GM19324 (cell line): ENCODE results near the gene MRPL53.
"Not testable (repeated sequence)": the region's sequence is repeated elsewhere in the genome, so short reads cannot be mapped to it uniquely, and the experiment has no call there.

Source experiments
- ATAC-seq: cut with Tn5 transposase; IDR thresholded peaks from one replicate; pipeline ENCODE4 v1.9.1; 2021; ENCODE audit warnings: mild to moderate bottlenecking, moderate library complexity; ENCODE audit not compliant: unreplicated experiment, low FRiP score

Gene MRPL53

DNA sequence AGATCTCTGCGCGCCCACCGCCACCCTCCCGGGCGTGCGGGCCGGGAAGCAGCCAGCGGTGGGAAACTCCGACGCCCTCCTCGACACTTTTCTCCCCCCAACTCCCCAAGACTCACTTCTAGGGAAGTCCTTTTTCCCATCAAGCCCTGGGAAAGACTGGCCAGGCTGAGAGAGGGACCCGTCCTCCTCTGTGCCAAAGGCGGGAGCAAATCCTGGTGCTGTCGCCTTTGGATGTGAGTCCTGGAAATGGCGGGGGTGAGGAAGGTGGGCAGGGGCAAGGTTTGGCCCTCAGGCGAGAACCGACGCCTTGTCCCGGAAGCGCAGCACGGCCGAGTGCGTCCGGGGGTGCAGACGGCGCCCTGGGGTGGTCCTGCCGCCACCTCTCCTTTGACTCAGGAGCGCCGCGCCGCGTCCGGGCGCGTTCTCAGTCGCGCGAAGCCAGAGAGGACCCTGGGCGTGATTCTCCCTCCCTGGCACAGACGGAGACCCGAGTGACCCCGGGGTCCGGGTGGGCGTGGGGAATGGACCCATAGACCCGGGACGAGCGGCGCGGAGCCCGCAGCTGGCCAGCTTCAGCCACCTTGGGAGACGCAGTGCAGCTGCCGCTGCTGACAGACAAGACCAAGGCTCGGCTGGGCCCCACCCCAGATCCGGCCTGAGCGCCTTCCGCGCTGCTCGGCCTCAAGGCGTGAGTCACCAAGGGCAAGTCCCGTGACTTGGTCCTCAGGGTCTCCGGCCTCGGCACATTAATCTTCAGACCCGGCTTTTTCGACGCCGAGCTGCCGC is 30.4 kb upstream of the MRPL53 start:
- ATAC-seq = no peak

DNA sequence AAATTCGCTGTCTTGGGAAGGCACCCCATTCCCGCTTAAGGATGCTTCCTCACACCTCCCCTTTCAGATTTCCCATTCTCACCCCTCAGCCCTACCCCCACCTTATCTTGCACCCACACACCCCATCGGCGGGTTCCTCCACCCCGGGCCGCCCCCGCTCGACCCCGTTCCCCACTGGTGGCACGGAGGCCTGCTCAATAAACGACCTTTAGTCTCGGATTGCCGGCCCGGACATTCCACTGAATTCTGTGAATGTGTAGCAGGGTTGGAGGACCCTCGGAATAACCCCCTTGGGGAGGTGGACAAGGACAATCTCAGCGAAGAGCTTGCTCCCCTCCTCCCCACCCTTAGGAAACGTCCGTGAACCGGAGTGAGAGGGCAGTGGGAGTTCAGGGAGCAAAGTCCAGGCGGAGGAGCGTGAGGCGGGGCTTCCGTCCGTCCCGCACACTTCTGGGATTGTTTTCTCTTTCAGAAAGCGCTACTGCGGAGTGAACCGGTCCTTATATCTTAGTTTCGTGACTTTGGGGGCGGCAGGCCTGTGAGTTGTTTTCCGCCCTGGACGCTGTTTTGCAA is 29.8 kb upstream of the MRPL53 start:
- ATAC-seq = no peak

DNA sequence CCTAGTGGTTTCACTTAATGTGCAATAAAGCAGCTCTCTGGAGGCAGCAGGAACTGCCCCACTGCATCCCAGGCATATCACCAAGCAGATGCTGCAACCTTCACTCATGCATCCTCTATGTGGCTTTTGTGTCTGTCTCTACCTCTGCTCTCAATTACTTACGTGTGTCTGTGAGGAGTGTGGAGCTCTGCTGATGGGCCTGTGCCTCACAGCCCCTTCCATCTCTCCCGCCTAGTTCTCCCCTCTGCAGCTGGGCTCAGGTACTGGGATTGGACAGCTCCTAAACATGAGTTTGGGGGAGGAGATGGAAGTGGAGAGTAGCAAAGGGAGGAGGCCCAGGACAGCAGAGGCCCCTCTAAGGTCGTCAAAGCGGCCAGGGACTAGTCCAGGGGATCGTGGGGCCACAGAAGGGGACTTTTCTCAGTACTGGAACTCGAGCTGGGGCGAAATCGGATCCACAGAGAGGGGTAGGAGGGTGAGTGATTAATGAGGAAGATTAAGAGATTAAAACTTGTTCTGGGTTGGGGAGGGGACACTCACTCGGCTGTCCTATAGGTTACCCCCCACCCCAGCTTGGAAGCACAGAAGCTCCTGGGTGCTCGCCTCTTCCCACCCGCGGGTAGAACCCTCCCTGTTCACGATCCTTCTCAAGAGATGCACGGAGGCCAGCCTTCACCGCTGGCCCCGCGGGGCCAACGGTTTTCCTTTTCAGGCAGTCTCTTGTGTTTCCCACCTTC is 29.0 kb upstream of the MRPL53 start:
- ATAC-seq = no peak

DNA sequence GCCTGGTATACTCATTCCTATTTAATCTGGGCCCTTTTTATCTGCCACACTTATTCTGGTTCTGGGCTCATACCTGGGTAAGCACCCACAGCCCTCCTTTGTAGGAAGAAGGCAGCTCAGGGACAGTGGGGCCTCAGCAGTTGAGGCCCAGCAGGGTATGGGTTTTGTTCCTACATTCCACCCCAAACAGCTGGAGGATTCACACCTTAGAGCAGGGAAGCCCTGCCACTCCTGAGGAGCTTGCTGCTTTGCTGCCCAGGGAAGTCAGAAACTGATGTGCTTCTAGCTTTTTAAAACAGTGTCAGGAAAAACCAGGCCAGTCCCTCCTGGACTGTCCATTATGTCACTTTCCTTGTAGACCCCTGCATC is 28.1 kb upstream of the MRPL53 start:
- ATAC-seq = no peak

DNA sequence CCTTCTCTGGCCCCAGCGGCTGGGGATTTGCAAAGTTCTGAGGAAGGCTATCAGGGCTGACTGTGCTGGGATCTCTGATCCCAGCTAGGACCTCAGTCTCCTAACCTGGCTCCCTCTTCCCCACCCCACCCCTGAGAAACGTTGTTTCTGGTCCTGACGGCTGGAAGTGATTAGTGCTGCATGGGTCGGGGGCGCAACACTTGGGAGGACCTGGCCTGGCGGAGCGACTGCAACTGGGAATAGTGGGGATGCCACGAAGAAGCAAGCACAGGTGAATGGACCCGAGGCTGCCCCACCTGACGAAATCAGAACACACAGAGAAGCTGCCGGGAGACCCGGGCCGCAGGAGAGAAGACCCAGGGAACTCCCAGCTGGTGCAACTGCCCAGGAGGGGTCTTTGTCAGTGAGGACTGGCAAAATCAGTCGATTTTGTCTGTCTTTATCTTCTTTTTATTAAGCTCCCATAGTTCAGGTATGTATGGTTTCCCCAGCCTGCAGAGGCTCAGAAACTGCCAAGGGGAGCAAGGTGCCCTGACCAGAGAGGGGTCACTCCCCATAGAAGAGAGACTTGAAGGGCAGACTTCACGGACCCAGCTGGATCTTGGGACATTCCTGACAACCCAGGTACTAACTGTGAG is 27.6 kb upstream of the MRPL53 start:
- no peak for ATAC-seq

DNA sequence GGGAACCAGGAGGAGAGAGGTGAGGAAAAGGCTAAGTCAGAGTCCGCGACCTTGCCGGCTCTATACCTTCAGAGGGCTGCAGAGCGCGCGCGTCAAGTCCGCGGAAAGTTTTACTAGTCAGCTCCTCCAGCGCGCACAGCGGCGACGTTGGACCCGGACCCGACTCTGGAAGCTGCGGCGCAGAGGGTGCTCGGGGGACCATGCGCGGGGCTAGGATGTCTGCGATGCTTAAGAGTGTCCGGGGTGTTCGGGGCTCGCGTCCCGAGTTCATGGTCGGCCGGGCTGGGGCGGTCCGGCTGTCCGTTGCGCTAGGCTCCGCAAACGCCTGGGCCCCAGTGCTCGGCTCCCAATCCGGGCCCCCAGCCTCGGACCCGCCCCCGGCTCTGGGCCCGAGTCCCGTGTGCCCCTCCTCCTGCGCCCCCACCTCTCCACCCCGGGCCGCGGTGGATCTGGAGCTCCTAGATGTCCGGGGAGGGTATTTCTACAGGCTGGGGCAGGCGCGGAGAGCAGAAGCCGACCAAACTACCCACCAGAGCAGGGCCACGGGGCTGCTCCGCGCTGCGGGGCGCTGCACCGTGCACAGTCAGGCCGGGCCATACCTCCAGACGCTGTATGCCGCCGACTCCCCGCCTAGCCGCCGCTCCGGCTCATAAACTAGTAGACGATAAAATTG is 26.9 kb upstream of the MRPL53 start, which contains the start of gene LBX2:
Gene LBX2 (minus strand): TSS at position 337 of the 673 bp plus-strand sequence. CDS start 66 bp downstream, at position 271.
- no peak for ATAC-seq

DNA sequence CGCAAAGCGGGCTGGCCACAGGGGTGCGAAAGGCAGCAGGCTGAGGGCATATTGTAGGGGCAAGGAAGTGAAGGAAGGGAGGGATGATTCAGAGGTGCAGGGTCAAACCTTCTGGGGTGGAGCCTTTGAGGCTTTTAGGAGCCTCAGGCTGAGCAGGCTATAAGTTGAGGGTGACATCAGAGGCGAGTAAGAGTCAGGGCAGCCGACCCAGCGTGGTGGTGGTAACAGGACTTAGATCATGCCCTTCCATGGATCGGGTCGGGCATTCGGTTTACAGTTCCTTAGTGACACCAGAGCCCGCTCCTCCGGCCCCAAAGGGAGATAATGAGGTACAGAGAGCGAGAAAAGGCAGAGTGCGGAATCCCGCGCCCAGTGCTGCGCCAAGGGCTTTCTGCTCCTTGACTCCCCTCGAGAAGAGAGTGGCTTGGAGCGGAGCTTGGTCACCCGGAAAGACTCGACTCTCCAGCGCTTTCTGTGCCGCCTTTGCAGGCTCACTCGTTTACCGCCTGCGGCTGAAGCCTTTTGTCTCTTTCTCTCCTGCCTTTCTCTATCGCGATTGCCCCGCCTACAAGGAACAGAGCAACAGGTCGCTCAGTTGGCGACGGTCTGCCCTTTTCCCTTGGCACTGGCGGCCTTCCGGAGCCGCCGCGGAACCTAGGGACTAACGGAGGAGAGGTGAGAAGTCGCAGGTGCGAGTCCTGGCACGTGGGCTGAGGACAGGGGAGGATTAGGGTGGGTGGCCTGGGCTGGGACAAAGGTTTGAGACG is 26.2 kb upstream of the MRPL53 start:
- ATAC-seq = no peak

DNA sequence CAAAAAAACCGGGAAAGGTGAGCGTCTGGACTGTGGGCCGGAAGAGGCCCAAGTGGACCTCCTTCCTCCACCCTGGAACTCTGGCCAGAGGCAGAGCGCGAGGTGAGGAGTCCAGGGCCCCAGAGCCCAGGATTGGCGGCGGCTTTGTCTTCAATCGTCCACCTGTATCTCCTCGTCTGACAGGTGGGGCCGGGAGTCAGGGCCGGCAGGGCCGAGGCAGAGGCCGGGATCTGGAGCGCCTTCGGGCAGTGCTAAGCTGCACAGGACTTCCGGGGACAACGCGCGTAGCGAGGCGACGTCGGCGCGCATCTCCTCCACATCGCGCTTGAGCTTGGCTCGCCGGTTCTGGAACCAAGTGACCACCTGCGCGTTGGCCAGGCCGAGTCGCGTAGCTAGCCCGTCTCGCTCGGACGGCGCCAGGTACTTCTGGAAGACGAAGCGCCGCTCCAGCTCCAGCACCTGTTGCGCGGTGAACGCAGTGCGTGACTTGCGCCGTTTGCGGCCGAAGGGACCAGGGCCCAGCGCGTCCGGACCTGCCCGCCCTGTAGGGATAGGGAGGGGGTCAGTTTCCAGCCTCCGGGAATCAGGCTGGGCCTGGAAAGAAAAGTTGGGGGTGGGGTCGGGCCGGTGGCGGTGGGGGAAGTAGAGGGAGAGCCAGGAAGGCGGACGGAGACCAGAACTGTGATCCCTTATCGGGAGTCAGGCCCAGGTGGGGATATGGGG is 25.5 kb upstream of the MRPL53 start:
- ATAC-seq = no peak

DNA sequence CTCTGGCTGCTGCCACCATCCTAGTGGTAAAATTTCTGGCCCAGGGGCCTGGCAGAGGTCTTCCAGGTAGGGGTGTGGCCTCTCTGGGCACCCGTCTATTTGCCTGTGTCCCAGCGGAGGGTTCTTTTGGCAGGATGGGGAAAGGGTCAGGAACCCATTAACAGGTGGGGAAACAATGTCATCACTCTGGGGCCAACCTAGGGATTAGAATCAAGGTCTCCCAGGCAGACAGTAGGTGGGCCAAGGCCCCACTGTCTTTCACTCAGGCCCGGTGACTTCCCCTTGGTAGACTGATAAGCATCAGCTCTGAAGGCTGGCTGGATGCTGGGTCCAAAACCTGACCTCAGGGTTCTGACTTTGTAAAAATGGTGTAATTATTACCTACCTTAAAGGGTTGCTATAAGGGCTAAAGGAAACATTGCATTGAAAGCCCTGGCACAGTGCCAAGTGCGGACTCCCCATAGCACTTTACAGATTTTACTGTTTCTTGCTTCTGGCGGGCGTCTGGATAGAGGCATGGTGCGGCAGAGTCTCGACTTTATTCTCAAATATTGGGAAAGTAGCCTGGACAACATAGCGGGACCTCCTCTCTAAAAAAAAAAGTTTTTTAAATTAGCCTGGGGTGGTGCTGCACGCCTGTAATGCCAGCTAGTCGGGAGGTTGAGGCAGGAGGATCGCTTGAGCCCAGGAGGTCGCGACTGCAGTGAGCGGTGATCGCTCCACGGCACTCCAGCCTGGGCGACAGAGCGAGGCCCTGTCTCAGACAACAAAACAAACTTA is 24.7 kb upstream of the MRPL53 start:
- ATAC-seq = no peak

DNA sequence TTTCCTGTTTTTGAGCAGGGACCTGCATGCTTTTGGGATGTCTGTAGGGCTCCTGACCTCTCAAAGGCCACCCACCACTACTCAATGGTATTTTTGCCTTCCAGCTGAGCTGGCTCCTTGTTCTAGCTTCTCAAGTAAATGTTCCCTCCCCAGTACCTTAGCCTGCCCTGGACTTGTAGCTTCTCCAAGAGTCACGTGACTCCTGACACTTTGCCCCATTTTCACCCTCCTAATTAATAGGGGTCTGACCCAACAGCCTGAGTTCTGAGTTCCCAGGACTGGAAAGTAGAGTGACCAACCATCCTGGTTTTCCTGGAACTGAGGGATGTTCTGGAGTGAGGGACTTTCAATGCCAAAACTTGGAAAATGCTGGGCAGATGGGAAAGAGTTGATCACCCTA is 23.0 kb upstream of the MRPL53 start:
- ATAC-seq = no peak

DNA sequence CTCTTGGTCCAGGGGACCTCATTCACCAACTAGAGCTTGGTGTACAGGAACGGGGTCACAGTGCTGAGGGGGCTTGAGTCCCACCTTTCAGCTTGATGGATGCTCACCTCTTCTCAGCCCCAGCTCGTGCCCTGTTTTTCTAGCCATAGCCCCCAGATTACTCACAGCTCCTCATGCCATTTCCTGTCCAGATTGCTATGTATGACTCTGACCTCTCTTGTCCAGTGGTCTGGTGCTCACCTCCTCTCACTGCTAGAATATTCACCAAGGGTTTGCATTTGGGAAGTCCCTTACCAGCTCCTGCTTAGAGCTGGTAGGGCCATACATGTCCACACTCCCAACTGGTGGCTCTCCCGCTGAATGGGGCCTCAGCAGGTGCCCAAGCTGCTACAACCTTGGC is 21.1 kb upstream of the MRPL53 start:
- no peak for ATAC-seq

DNA sequence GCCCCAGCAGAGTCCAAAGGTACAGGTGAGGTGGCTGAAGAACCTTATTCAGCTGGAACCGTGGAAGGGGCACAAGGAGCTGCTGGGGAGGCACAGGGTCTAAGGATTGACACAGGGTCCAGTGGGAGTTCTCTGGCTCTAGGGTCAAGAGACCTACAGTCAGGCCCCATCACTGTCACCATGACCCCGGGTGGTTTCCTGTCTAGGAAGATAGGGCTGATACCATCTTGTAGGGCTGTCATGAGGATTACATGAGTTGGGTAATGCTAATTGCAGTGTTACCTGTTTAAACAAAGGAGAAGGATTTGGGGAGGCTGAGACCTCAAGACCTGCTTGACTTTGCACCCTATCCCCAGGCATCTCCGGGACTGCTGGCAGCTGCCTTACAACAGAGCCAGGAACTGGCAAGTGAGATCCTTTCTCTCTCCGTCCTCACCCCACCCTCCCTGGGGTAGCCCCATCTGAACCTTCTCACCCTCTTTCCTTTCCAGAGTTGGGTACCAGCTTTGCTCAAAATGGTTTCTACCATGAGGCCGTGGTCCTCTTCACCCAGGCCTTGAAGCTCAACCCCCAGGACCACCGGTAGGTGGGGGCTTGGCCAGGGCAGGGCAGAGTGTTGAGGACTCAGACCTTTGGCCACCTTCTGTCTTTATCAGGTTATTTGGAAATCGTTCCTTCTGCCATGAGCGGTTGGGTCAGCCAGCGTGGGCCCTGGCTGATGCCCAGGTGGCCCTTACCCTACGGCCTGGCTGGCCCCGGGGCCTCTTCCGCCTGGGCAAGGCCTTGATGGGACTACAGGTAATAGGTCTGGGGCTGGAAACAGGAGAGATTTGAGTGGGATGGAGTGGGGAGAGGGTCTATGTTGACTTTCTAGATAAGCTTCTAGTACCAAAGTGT is 19.4 kb upstream of the MRPL53 start:
- no peak for ATAC-seq

DNA sequence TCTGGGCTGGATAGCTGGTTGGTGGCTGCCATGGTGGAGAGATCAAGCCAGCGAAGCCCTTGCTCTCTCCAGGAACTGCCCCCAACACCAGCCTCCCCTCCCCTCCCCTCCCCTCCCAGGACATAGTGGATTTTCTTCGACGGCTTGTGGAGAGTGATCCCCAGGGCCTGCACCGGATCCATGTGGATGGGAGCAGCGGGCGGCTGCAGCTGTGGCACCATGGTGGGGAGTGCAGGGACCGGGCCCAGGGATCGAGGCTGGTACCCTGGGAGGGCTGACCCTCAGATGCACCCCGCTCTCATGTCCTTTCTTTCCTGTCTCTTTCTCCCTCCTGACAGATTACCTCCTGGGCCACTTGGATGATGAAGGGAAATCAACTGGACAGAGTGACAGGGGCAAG is 17.4 kb upstream of the MRPL53 start:
- ATAC-seq = no peak

DNA sequence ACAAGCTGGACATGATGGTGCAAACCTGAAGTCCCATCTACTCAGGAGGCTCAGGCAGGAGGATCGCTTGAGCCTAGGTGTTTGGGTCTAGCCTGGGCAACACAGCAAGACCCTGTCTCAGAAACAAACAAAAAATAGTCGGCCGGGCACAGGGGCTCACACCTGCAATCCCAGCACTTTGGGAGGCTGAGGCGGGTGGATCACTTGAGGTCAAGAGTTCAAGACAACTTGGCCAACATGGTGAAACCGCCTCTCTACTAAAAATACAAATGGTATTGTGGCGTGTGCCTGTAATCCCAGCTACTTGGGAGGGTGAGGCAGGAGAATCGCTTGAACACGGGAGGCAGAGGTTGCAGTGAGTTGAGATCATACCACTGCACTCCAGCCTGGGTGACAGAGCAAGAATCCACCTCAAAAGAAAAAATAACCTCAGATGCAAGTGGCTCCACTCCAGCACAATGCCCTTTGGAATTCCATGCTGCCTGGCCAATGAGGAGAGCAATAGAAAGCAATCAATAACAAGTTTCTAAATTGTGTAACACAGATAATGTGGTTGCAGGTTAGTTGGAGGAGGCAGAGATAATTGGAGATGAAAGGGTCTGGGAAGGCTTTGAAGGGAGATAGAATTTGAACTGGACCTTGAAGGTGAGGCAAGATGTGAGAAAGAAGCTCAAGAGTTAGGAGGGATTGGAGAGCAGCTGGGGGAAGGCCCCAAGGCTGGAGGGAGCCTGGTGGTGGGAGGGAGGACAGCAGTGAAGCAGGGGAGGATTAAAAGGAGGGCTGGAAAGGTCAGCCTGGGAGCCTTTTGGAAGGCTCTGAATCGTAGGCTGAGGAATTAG is 16.4 kb upstream of the MRPL53 start:
- no peak for ATAC-seq

DNA sequence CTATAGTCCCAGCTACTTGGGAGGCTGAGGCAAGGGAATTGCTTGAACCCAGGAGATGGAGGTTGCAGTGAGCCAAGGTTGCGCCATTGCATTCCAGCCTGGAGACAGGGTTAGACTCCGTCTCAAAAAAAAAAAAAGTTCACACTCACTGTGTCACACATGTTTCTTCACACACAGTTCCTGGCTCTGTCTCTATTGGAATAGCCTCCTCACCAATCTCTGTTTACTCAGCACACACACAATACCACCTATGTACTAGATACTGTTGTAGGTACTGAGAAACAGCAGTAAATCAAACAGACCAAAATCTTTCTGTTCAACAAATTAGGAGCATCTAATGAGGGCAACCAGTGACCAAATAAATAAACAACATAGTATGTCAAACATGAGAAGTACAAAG is 13.7 kb upstream of the MRPL53 start:
- ATAC-seq = no peak

DNA sequence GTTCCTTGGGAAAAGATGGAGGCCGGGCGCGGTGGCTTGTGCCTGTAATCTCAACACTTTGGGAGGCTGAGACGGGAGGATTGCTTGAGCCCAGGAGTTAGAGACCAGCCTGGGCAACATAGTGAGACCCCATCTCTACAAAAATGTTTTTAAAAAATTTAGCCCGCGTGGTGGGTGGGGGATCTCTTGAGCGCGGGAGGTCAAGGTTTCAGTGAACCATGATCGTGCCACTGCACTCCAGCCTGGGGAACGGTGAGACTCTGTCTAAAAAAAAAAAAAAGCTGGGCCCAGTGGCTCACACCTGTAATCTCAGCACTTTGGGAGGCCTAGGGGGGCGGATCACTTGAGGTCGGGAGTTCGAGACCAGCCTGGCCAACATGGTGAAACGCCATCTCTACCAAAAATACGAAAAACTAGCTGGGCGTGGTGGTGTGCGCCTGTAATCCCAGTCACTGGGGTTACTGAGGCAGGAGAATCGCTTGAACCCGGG is 11.2 kb upstream of the MRPL53 start:
- not testable (repeated sequence) for ATAC-seq
